Measurements from ENCODE around the gene TMEM242.

The TMEM242 gene

GRCh38 chr6:157335829-157336228 lies 12.5 kb upstream of the TMEM242 start:
- in situ Hi-C loops (cut with MboI; ENCODE audit: low pct_unique_long_range_greater_than_20kb, low sequenced_read_pairs, unreplicated experiment) = no loop called here
- DNase-seq (ENCODE audit: low spot score) = no peak
- TF ChIP-seq CTCF (IDR thresholded peaks at IDR 0.05; ENCODE audit: extremely low read depth, insufficient read depth, missing control alignments) = no peak

DNA sequence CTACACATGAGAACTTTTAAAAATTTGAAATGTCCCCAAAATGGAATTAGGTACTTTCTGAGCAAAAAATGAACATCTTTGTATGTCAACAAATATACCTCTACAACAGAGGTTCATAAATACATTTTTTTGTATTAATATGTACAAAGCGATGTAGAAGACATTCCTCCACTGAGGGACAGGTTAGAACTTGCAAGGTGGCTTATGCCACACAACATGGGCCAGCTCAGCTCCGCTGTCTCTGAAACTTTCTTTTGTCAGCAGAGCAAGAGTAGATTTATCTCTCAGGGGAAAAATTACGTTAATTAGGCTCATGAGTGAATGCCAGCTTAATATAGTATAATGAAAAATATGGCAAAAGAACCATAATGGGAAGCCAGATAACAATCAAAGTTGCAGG lies 10.6 kb upstream of the TMEM242 start:
- no peak for TF ChIP-seq CTCF (IDR thresholded peaks at IDR 0.05; ENCODE audit: extremely low read depth, insufficient read depth, missing control alignments)
- no peak for DNase-seq (ENCODE audit: low spot score)
- in situ Hi-C loops (cut with MboI; ENCODE audit: low pct_unique_long_range_greater_than_20kb, low sequenced_read_pairs, unreplicated experiment) = no loop called here

DNA sequence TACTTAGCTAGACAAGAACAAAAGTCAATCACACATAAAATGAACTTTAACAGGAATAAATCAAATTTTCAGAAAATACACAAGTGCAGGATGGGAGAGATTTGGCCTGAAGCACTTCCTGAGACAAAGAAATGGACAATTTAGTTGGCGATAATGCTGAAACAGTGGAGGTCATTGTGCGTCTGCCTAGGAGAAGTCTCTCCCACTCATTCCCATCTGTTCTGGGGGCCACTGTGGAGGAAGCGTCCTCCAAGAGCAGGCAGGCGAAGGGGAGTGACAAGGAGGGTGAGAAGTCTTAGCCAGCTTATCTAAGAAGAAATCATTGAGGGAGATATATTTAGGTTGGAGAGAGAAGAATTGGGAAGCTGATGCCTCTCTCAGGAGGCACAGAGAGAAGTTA lies 10.2 kb upstream of the TMEM242 start:
- no peak for DNase-seq (ENCODE audit: low spot score)
- TF ChIP-seq CTCF (IDR thresholded peaks at IDR 0.05; ENCODE audit: extremely low read depth, insufficient read depth, missing control alignments) = no peak
- in situ Hi-C loops (cut with MboI; ENCODE audit: low pct_unique_long_range_greater_than_20kb, low sequenced_read_pairs, unreplicated experiment) = no loop called here

DNA sequence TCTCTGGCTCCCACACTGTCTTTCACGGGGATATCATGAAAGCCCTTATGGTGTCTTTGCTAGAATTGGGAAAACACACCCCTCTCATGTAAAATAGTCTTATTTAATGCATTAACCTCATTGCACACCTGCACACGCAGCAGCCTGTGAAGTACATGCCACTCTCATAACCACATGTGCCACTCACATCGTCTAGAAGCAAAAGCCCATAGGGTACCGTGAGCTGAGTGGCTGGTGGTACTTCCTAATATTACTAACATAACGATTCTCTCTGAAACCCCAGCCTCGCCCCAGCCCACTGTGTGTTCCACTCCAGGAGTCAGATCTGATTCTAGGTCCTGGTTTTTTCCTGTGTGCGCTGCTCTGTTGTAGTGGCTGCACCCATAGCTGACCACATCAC lies 9.5 kb upstream of the TMEM242 start:
- no peak for TF ChIP-seq CTCF (IDR thresholded peaks at IDR 0.05; ENCODE audit: extremely low read depth, insufficient read depth, missing control alignments)
- no peak for DNase-seq (ENCODE audit: low spot score)
- in situ Hi-C loops (cut with MboI; ENCODE audit: low pct_unique_long_range_greater_than_20kb, low sequenced_read_pairs, unreplicated experiment) = no loop called here

DNA sequence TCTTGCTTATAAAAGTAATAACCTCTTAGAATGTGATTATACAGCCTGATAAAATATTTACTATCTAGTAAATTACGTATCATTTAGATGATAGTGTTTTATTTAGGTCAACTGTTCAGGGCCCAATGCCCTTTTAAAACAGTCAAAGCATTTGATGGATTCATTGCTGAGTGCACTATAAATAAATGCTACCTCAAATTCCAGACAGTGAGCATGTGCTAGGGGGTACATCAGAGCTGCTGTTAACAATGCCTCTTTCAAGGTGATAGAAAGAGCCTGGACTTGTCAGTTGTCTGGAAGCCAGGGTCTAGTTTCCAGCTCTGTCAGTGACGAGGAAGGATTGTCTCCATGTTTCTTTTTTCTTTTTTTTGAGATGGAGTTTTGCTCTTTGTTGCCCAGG lies 7.5 kb upstream of the TMEM242 start:
- no peak for TF ChIP-seq CTCF (IDR thresholded peaks at IDR 0.05; ENCODE audit: extremely low read depth, insufficient read depth, missing control alignments)
- in situ Hi-C loops (cut with MboI; ENCODE audit: low pct_unique_long_range_greater_than_20kb, low sequenced_read_pairs, unreplicated experiment) = no loop called here
- no peak for DNase-seq (ENCODE audit: low spot score)

- in situ Hi-C loops (cut with MboI; ENCODE audit: low pct_unique_long_range_greater_than_20kb, low sequenced_read_pairs, unreplicated experiment) = no loop called here
- DNase-seq (ENCODE audit: low spot score) = no peak
- TF ChIP-seq CTCF (IDR thresholded peaks at IDR 0.05; ENCODE audit: extremely low read depth, insufficient read depth, missing control alignments) = no peak
Observed at GRCh38 chr6:157329829-157330228, 6.5 kb upstream of the TMEM242 start.

DNA sequence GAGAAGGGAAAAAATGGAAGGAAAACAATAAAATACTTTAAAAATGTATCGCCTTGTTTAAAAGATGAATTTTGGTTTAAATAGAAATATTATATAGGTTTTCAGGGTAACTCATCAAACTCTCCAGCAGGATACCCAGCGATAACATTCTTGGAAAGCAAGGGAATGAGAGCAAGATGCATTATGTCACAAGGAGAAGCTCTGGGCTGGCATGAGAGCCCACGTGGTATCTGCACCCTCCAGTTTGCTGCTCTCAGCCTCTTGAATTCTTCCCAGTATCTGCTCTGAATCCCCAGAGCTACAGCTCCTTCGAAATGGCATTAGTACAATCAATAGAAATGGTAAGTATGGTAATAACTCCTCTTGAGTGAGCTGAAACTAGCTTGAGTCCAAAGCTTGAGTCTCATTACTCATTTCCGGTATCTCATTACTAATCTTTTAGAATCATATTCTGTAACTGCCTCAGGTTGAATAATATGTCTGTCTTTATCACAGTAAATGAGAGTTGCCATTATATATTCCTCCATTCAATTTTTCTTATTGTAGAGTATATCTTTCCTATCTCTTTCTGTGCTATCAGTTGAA lies 4.9 kb upstream of the TMEM242 start:
- no peak for DNase-seq (ENCODE audit: low spot score)
- no peak for TF ChIP-seq CTCF (IDR thresholded peaks at IDR 0.05; ENCODE audit: extremely low read depth, insufficient read depth, missing control alignments)
- in situ Hi-C loops (cut with MboI; ENCODE audit: low pct_unique_long_range_greater_than_20kb, low sequenced_read_pairs, unreplicated experiment) = no loop called here

All from GM13977 (cell line).